Activated T-cell treated with anti-CD3 and anti-CD28 coated beads, Interleukin-2, amount 50 U/mL, for 72 hours (primary cell): ENCODE measurements around the gene FAM83F. TPM values are rescaled to one million over a fixed set of nuclear protein-coding genes. Genes with fewer than 3 reads are reported as not detected.

Source experiments
- ATAC-seq, 2 donors: fragments of 150-1000 bp; cut with Tn5 transposase; replicated peaks in 1 of 2; 2 replicates each; pipeline ENCODE4 v1.10.0; 2021; ENCODE audit warnings: moderate library complexity in 2 of 2, mild to moderate bottlenecking in 1 of 2
- DNase-seq, 2 donors: peaks; one replicate each; pipeline ENCODE4 v3.0.0; 2021 to 2022; ENCODE audit warnings: mixed read lengths in 1 of 2
- H3K27ac Mint-ChIP-seq: one replicate; pipeline ENCODE4 v1.8.0; 2022; ENCODE audit warnings: mild to moderate bottlenecking, moderate library complexity, mixed read lengths
- H3K27me3 Mint-ChIP-seq: one replicate; pipeline ENCODE4 v1.8.0; 2022; ENCODE audit warnings: low read depth, mixed read lengths
- H3K36me3 Mint-ChIP-seq, 2 donors: one replicate each; pipeline ENCODE4 v1.8.0; 2022; ENCODE audit warnings: mixed read lengths in 2 of 2, mild to moderate bottlenecking in 1 of 2; ENCODE audit not compliant: insufficient read depth in 2 of 2
- H3K4me1 Mint-ChIP-seq: one replicate; pipeline ENCODE4 v1.8.0; 2022; ENCODE audit warnings: low read depth, mixed read lengths
- H3K4me3 Mint-ChIP-seq, 2 donors: one replicate each; pipeline ENCODE4 v1.8.0; 2022; ENCODE audit warnings: mild to moderate bottlenecking in 2 of 2, mixed read lengths in 2 of 2, moderate library complexity in 2 of 2
- H3K9me3 Mint-ChIP-seq, 2 donors: one replicate each; pipeline ENCODE4 v1.8.0; 2022; ENCODE audit warnings: mixed read lengths in 2 of 2
- total RNA-seq, 2 donors: library from RNA; stranded (reverse); gene quantifications; one replicate each; pipeline ENCODE4 v1.2.3, GENCODE V29; 2022

FAM83F gene
- total RNA-seq, 2 donors from 2014 or later: 0.81 to 0.89 TPM

DNA sequence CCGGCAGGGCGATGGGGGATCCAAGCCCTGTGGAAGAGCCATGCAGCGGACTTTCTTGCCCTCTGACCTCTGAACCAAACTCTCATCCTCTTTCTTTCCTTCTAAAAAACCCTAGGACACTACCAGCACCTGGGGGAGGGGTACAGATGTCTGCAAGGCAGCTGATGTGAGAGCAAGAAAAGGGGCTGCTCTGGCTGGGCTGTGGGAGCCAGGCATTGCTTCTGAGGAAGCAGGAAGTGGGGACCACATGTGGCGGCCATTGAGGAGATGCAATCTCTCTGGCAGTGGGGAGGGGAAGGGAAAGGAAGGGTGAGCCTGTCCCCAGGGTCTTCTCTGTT, 36.0 kb downstream of the FAM83F start:
- no peak for DNase-seq
- Mint-ChIP-seq H3K36me3 (no peaks in the 10 kb centered on the region), H3K27me3 (no peaks in the 10 kb centered on the region), H3K27ac (no peak overlapping the region), H3K9me3 (no peaks in the 10 kb centered on the region), H3K4me1 (peaks cover 4% of the 10 kb centered on the region), H3K4me3 (no peak overlapping the region)
- ATAC-seq: no peak

GRCh38 chr22:40031766-40032470, 37.2 kb downstream of the FAM83F start:
- H3K27ac Mint-ChIP-seq: no peak overlapping the region
- H3K36me3 Mint-ChIP-seq: no peaks in the 10 kb centered on the region
- DNase-seq (no peak), ATAC-seq (no peak)
- H3K9me3 Mint-ChIP-seq: no peaks in the 10 kb centered on the region
- H3K27me3 Mint-ChIP-seq: no peaks in the 10 kb centered on the region
- peaks cover 8% of the 10 kb centered on the region for H3K4me1 Mint-ChIP-seq
- no peak overlapping the region for H3K4me3 Mint-ChIP-seq

GRCh38 chr22:40033586-40034380, 39.0 kb downstream of the FAM83F start:
- Mint-ChIP-seq H3K9me3 (no peaks in the 10 kb centered on the region), H3K4me3 (no peak overlapping the region), H3K4me1 (peaks cover 8% of the 10 kb centered on the region), H3K27me3 (no peaks in the 10 kb centered on the region), H3K36me3 (no peaks in the 10 kb centered on the region), H3K27ac (no peak overlapping the region)
- ATAC-seq (no peak), DNase-seq (no peak)

DNA sequence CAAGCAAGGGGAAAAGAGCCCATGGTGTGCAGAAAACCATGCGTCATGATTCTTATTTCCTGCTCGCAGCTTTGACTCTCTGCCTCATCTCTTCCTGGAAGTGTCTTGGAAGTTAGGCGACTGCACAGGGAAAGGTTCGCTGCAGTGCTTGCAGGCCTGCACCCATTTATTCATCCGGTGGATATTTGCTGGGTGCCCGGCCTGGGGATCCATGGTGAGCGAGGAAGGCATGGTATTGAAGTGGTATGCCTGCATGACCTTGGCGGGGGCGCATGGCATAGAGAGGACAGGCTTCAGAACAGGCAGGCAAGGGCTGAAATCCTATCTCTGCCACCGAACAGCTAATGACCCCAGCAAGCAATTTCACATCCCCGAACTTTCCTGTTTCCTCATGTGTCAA, 40.6 kb downstream of the FAM83F start:
- H3K9me3 Mint-ChIP-seq: no peaks in the 10 kb centered on the region
- no peak overlapping the region for H3K27ac Mint-ChIP-seq
- H3K4me3 Mint-ChIP-seq: no peak overlapping the region
- no peaks in the 10 kb centered on the region for H3K36me3 Mint-ChIP-seq
- peaks cover 10% of the 10 kb centered on the region for H3K27me3 Mint-ChIP-seq
- H3K4me1 Mint-ChIP-seq: peaks cover 8% of the 10 kb centered on the region
- ATAC-seq (no peak), DNase-seq (no peak)

GRCh38 chr22:40036126-40036525, 41.4 kb downstream of the FAM83F start:
- Mint-ChIP-seq H3K9me3 (no peaks in the 10 kb centered on the region), H3K4me3 (no peak overlapping the region), H3K4me1 (peaks cover 7% of the 10 kb centered on the region), H3K27me3 (peaks cover 10% of the 10 kb centered on the region), H3K27ac (no peak overlapping the region), H3K36me3 (no peaks in the 10 kb centered on the region)
- DNase-seq: no peak
- no peak for ATAC-seq

GRCh38 chr22:40036591-40037225, 42.0 kb downstream of the FAM83F start:
- no peak overlapping the region for H3K27ac Mint-ChIP-seq
- peak; percentile 78 to 85 for ATAC-seq

GRCh38 chr22:40037320-40037719, 42.6 kb downstream of the FAM83F start:
- Mint-ChIP-seq H3K36me3 (no peaks in the 10 kb centered on the region), H3K9me3 (no peaks in the 10 kb centered on the region), H3K4me1 (peaks cover 11% of the 10 kb centered on the region), H3K27ac (no peak overlapping the region), H3K27me3 (peaks cover 10% of the 10 kb centered on the region), H3K4me3 (no peak overlapping the region)
- ATAC-seq (no peak), DNase-seq (no peak)

More at GRCh38 chr22:40036591-40037225, 42.0 kb downstream of the FAM83F start:
- Mint-ChIP-seq H3K27me3 (peaks cover 10% of the 10 kb centered on the region), H3K4me3 (no peak overlapping the region), H3K36me3 (no peaks in the 10 kb centered on the region), H3K4me1 (peaks cover 11% of the 10 kb centered on the region), H3K9me3 (no peaks in the 10 kb centered on the region)
- DNase-seq: peak; percentile 65 to 66

DNA sequence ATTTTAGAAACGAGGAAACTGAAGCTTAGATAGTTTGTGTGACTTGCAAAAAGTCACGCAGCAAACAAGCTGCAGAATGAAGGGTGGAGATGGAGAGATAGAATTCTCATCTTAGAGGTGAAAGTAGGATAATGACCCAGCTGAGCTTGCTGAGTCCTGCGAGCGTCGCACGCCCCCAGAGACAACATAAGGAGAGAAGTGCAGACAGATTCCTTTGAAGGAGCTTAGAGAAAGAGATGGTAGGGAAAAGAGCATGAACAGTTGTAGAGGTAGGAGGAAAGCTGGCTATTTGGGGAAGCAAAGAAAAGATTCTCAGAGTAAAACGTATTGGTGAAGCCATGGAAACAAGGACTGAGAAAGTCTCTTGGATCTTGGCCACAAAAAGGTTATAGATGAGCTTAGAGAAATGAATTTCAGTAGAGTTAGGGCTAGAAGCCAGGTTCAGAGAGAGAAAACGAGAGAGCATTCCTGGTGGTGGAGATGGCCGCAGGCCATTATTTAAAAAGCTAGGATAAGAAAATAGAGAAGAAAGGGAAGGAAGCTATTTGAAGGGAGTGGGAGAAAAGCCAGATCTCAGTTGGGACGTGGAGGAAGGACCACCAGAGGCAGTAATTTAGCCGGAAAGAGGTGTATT, 44.8 kb downstream of the FAM83F start:
- H3K4me3 Mint-ChIP-seq: no peak overlapping the region
- no peak overlapping the region for H3K27ac Mint-ChIP-seq
- peaks cover 0 to 3% of the 10 kb centered on the region in 2 donors for H3K36me3 Mint-ChIP-seq
- no peak for ATAC-seq
- peaks cover 25% of the 10 kb centered on the region for H3K4me1 Mint-ChIP-seq
- no peak for DNase-seq
- H3K27me3 Mint-ChIP-seq: peaks cover 10% of the 10 kb centered on the region
- H3K9me3 Mint-ChIP-seq: peaks cover 0 to 2% of the 10 kb centered on the region in 2 donors

DNA sequence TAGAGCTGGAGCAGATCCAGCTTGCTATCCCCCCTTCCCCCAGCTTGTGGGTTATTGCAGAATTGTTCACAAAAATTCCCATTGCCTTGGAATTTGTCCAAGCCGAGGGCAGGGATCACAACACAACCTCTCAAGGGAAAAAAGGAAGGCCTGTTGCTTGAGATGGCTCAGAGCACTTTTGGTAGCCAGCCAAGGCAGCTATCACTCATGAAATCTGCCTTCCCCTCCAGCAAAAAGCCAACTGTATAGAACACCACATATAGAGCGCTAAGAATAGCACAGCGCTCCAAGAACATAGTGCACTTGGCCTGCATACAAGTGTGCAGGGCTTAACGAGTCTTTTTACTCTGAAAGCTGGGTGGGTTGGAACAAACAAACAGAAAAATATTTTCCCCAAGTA, 46.2 kb downstream of the FAM83F start:
- Mint-ChIP-seq H3K36me3 (peaks cover 0 to 4% of the 10 kb centered on the region in 2 donors), H3K9me3 (peaks cover 0 to 2% of the 10 kb centered on the region in 2 donors), H3K4me1 (peaks cover 26% of the 10 kb centered on the region), H3K27ac (no peak overlapping the region), H3K27me3 (peaks cover 10% of the 10 kb centered on the region), H3K4me3 (no peak overlapping the region)
- DNase-seq: no peak
- no peak for ATAC-seq

DNA sequence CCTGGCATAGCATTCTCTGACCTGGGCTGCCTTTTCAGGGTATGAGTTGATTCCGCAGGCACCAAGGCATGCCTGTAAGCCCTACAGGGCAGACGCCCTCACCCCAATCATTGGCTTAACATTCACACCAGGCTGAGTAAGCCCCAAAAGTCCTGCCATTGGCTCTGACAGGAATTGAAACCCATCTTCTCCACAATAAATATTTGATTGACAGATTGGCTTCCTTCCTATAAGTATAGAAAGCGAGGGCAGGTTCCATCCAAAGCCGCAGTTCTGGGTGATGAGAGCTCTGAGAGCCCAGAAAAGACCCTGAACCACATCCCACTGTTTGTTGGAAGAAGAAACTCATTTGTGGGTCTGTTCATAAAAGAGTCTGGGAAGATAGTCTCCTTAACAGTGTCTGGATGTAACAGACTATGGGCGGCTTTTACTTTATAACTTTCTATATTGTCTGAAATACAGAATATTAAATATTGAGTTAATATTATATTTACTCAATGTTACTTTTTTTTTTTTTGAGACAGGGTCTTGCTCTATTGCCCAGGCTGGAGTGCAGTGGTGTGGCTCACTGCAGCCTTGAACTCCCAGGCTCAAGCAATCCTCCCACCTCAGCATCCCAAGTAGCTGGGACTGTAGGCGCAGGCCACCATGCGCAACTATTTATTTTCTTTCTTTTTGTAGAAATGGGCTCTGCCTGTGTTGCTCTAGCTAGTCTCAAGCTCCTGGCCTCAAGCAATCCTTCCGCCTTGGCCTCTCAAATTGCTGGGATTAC, 46.8 kb downstream of the FAM83F start:
- no peak for DNase-seq
- H3K4me1 Mint-ChIP-seq: peaks cover 31% of the 10 kb centered on the region
- H3K4me3 Mint-ChIP-seq: no peak overlapping the region
- H3K9me3 Mint-ChIP-seq: peaks cover 0 to 2% of the 10 kb centered on the region in 2 donors
- peaks cover 0 to 4% of the 10 kb centered on the region in 2 donors for H3K36me3 Mint-ChIP-seq
- peaks cover 10% of the 10 kb centered on the region for H3K27me3 Mint-ChIP-seq
- no peak overlapping the region for H3K27ac Mint-ChIP-seq
- no peak for ATAC-seq

GRCh38 chr22:40042312-40042711, 47.6 kb downstream of the FAM83F start:
- no peak overlapping the region for H3K4me3 Mint-ChIP-seq
- H3K4me1 Mint-ChIP-seq: peaks cover 37% of the 10 kb centered on the region
- peaks cover 0 to 4% of the 10 kb centered on the region in 2 donors for H3K36me3 Mint-ChIP-seq
- ATAC-seq (no peak), DNase-seq (no peak)
- H3K27me3 Mint-ChIP-seq: peaks cover 10% of the 10 kb centered on the region
- H3K9me3 Mint-ChIP-seq: peaks cover 0 to 2% of the 10 kb centered on the region in 2 donors
- H3K27ac Mint-ChIP-seq: no peak overlapping the region

- H3K27me3 Mint-ChIP-seq: peaks cover 10% of the 10 kb centered on the region
- H3K27ac Mint-ChIP-seq: peak overlapping the region; percentile 8
Measured at GRCh38 chr22:40043081-40043480, 48.3 kb downstream of the FAM83F start.

More at GRCh38 chr22:40043081-40043480, 48.3 kb downstream of the FAM83F start:
- H3K4me3 Mint-ChIP-seq: peak overlapping the region; percentile 88 to 92
- DNase-seq: no peak
- ATAC-seq: no peak
- peaks cover 43% of the 10 kb centered on the region for H3K4me1 Mint-ChIP-seq
- H3K36me3 Mint-ChIP-seq: peaks cover 0 to 4% of the 10 kb centered on the region in 2 donors
- H3K9me3 Mint-ChIP-seq: peaks cover 0 to 2% of the 10 kb centered on the region in 2 donors
